ENCODE results near the gene DNAAF1. TPM values are rescaled to one million over a fixed set of nuclear protein-coding genes. Genes with fewer than 3 reads are reported as not detected.

The DNAAF1 gene
- total RNA-seq, 1 experiment from 2014 or later: not detected

DNA sequence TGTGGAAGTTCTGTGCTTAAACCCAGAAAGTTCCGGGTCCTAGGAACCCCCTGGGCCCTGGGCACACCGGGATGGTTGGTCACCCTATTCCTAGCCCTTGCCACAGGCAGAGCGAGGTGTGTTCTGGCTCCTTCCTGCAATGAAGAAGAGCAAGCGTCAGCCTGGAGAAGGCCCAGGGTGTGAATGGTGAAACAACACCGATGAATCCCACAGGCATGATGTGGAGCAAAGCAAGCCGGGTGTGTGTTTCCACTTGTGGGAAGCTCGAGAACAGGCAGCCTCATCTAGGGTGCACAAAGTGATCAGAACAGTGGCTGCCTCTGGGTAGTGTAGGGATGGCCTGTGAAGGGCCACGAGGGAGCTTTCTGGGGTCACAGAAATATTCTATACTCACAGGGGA is 80.9 kb downstream of the DNAAF1 start:
- CTCF ChIA-PET: no interaction called here
- no TSS peak for BruUV-seq (replicated peaks)
- TF ChIP-seq POLR2AphosphoS5 (IDR thresholded peaks at IDR 0.05; ENCODE audit: low read depth, low read length) (no peak), REST (IDR thresholded peaks at IDR 0.05; ENCODE audit: insufficient read depth in 1 of 2, low read depth in 2 of 2, low read length in 1 of 2) (no peak), SIN3A (IDR thresholded peaks at IDR 0.05; ENCODE audit: borderline replicate concordance, insufficient read depth, low read depth, low read length) (no peak), CTCF (IDR thresholded peaks at IDR 0.05) (no peak), TCF7L2 (IDR thresholded peaks at IDR 0.05; ENCODE audit: low read depth, low read length) (no peak)
- H3K27ac ChIP-seq (ENCODE audit: low read length): no peak overlapping the region; the same call in 1 of the 2 replicates
- H3K9me3 ChIP-seq (ENCODE audit: control insufficient read depth, insufficient read depth, low read depth, low read length): no peaks in the 10 kb centered on the region
- intact Hi-C loops (cut with micrococcal nuclease; ENCODE audit: unreplicated experiment) (no loop called here), in situ Hi-C loops (cut with HindIII; ENCODE audit: low pct_unique_long_range_greater_than_20kb, low sequenced_read_pairs) (no loop called here)
- DNase-seq (ENCODE audit: low read depth, low spot score): no peak
- H3K36me3 ChIP-seq (ENCODE audit: control insufficient read depth, insufficient read depth, low read length): no peaks in the 10 kb centered on the region
- H3K4me1 ChIP-seq (ENCODE audit: control insufficient read depth, insufficient read depth, low read length): peaks cover 23% of the 10 kb centered on the region; the same call in 1 of the 2 replicates
- no peak for ATAC-seq
- POLR2A ChIA-PET: no interaction called here
- no peaks in the 10 kb centered on the region for H3K27me3 ChIP-seq (ENCODE audit: control insufficient read depth, insufficient read depth, low read length)
- no peak overlapping the region for H3K4me3 ChIP-seq (ENCODE audit: low read depth in 2 of 2, low read length in 2 of 2)

Other genes starting within 250 kb of the DNAAF1 start
- gene MLYCD, start 246.2 kb upstream of the DNAAF1 start, total RNA-seq (2021; ENCODE audit: unreplicated experiment): 2.2 TPM
- 4.9 TPM for gene OSGIN1, start 192.1 kb upstream of the DNAAF1 start, total RNA-seq (2021; ENCODE audit: unreplicated experiment)
- 0.33 TPM for gene NECAB2, start 177.1 kb upstream of the DNAAF1 start, total RNA-seq (2021; ENCODE audit: unreplicated experiment)
- not detected for gene SLC38A8, start 102.5 kb upstream of the DNAAF1 start, total RNA-seq (2021; ENCODE audit: unreplicated experiment)
- 66.8 TPM for gene MBTPS1, start 28.4 kb upstream of the DNAAF1 start, total RNA-seq (2021; ENCODE audit: unreplicated experiment)
- 24.6 TPM for gene HSDL1, start 131 bp upstream of the DNAAF1 start, total RNA-seq (2021; ENCODE audit: unreplicated experiment)
- gene TAF1C, start 41.7 kb downstream of the DNAAF1 start, total RNA-seq (2021; ENCODE audit: unreplicated experiment): 31.9 TPM
- not detected for gene ADAD2, start 45.8 kb downstream of the DNAAF1 start, total RNA-seq (2021; ENCODE audit: unreplicated experiment)
- gene KCNG4, start 94.7 kb downstream of the DNAAF1 start, total RNA-seq (2021; ENCODE audit: unreplicated experiment): not detected
- gene WFDC1, start 149.6 kb downstream of the DNAAF1 start, total RNA-seq (2021; ENCODE audit: unreplicated experiment): not detected
- 0.67 TPM for gene ATP2C2, start 223.2 kb downstream of the DNAAF1 start, total RNA-seq (2021; ENCODE audit: unreplicated experiment)